ENCODE results near the gene TMEM181.

- TF ChIP-seq CTCF (IDR thresholded peaks at IDR 0.05; ENCODE audit: insufficient read depth, low read length, poor library complexity, severe bottlenecking): no peak
- TF ChIP-seq EZH2phosphoT487 (conservative IDR thresholded peaks at IDR 0.05; ENCODE audit: low read length): no peak
These were observed 50.6 kb downstream of the TMEM181 start for GRCh38 chr6:158610319-158610968.

Measured in SU-DHL-6 (cell line).